ENCODE measurements around the gene ATP8B4. TPM values are rescaled to one million over a fixed set of nuclear protein-coding genes. Genes with fewer than 3 reads are reported as not detected.

Gene ATP8B4
- total RNA-seq, 1 experiment from 2014 or later: not detected

DNA sequence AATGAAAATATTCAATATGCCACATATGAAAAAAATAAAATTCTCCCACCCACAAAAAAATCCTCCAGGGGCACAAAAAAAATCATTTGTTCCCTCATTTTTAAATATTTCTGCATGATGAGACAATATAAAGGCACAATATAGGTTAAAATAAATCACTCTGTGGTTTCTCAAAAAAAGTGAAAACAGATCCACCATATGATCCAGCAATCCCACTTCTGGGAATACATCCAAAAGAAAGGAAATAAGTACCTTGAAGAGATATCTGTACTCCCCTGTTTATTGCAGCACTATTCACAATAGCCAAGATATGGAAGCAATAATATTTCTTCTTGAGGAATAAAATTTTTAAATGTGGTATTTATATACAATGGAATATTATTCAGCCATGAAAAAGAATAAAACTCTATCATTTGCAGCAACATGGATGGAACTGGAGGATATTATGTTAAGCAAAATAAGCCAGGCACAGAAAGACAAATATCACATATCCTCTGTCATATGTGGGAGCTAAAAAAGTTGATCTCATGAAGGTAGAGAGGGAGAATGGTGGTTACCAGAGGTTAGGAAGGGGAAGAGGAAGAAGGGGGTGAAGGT lies 1.5 kb downstream of the ATP8B4 start:
- Histone ChIP-seq H3K36me3 (ENCODE audit: low read depth, low read length) (no peaks in the 10 kb centered on the region), H3K27ac (ENCODE audit: low read length) (no peak overlapping the region), H3K9ac (ENCODE audit: low read length) (no peak overlapping the region), H2AFZ (ENCODE audit: low read length) (no peak overlapping the region), H3K9me2 (replicated peaks; ENCODE audit: low read length) (no peaks in the 10 kb centered on the region), H3F3A (ENCODE audit: low read length, unreplicated experiment) (no peaks in the 10 kb centered on the region), H3K9me3 (ENCODE audit: low read length) (no peaks in the 10 kb centered on the region), H3K4me1 (ENCODE audit: insufficient read depth, low read length) (no peaks in the 10 kb centered on the region), H3K4me2 (ENCODE audit: low read length) (no peak overlapping the region), H3K4me3 (ENCODE audit: low read length) (no peak overlapping the region), H4K20me1 (ENCODE audit: low read length) (no peaks in the 10 kb centered on the region), H3K79me2 (ENCODE audit: low read length) (no peaks in the 10 kb centered on the region), H3K27me3 (ENCODE audit: low read length) (no peaks in the 10 kb centered on the region)
- CTCF ChIA-PET: interaction anchor here (0.7 kb wide), 1 partner anchor 66 kb away, joined by 6 read pairs; no protein-coding TSS in a partner anchor
- ATAC-seq (no peak), DNase-seq (no peak)
- POLR2A ChIA-PET (ENCODE audit: unreplicated experiment): no interaction called here
- intact Hi-C loops (cut with micrococcal nuclease): no loop called here
- TF ChIP-seq, protein P1, sequence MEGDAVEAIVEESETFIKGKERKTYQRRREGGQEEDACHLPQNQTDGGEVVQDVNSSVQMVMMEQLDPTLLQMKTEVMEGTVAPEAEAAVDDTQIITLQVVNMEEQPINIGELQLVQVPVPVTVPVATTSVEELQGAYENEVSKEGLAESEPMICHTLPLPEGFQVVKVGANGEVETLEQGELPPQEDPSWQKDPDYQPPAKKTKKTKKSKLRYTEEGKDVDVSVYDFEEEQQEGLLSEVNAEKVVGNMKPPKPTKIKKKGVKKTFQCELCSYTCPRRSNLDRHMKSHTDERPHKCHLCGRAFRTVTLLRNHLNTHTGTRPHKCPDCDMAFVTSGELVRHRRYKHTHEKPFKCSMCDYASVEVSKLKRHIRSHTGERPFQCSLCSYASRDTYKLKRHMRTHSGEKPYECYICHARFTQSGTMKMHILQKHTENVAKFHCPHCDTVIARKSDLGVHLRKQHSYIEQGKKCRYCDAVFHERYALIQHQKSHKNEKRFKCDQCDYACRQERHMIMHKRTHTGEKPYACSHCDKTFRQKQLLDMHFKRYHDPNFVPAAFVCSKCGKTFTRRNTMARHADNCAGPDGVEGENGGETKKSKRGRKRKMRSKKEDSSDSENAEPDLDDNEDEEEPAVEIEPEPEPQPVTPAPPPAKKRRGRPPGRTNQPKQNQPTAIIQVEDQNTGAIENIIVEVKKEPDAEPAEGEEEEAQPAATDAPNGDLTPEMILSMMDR (conservative IDR thresholded peaks at IDR 0.05; ENCODE audit: low read depth, low read length): no peak
- no peak for TF ChIP-seq EZH2 (IDR thresholded peaks at IDR 0.05; ENCODE audit: low read length, unreplicated experiment)
- no peak for TF ChIP-seq EZH2phosphoT487 (IDR thresholded peaks at IDR 0.05; ENCODE audit: borderline replicate concordance, low read length)
- BruUV-seq (replicated peaks): no TSS peak

DNA sequence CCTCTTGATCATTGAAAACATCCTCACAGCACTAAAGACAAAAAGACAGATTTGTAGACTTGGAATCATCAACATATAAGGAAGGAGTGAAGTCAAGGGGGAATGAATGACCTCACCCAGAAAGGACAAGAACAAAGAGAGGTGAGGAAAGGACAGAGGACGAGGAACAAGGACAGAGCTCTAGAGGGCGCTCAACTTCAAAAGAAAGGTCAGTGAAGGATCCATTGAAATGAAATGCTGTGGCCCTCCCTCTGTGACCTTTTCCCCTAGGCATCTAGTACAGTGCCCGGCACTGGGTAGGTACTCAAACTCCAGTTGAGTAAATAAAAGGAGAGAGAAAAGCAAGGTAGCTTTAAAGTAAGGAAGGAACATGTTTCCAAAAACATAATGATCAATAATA lies 2.6 kb downstream of the ATP8B4 start:
- Histone ChIP-seq H3K4me2 (ENCODE audit: low read length) (no peak overlapping the region), H3K4me3 (ENCODE audit: low read length) (no peak overlapping the region), H4K20me1 (ENCODE audit: low read length) (no peaks in the 10 kb centered on the region), H3F3A (ENCODE audit: low read length, unreplicated experiment) (no peaks in the 10 kb centered on the region), H3K27me3 (ENCODE audit: low read length) (no peaks in the 10 kb centered on the region), H3K9me3 (ENCODE audit: low read length) (no peaks in the 10 kb centered on the region), H3K9me2 (replicated peaks; ENCODE audit: low read length) (no peaks in the 10 kb centered on the region), H2AFZ (ENCODE audit: low read length) (no peak overlapping the region), H3K9ac (ENCODE audit: low read length) (no peak overlapping the region), H3K27ac (ENCODE audit: low read length) (no peak overlapping the region), H3K4me1 (ENCODE audit: insufficient read depth, low read length) (no peaks in the 10 kb centered on the region), H3K79me2 (ENCODE audit: low read length) (no peaks in the 10 kb centered on the region), H3K36me3 (ENCODE audit: low read depth, low read length) (no peaks in the 10 kb centered on the region)
- ChIA-PET CTCF (no interaction called here), POLR2A (ENCODE audit: unreplicated experiment) (no interaction called here)
- BruUV-seq (replicated peaks): no TSS peak
- peak; percentile 72 for ATAC-seq
- no peak for TF ChIP-seq EZH2phosphoT487 (IDR thresholded peaks at IDR 0.05; ENCODE audit: borderline replicate concordance, low read length)
- TF ChIP-seq, protein P1 (conservative IDR thresholded peaks at IDR 0.05; ENCODE audit: low read depth, low read length): peak; percentile 63
- intact Hi-C loops (cut with micrococcal nuclease): no loop called here
- DNase-seq: peak; percentile 56

DNA sequence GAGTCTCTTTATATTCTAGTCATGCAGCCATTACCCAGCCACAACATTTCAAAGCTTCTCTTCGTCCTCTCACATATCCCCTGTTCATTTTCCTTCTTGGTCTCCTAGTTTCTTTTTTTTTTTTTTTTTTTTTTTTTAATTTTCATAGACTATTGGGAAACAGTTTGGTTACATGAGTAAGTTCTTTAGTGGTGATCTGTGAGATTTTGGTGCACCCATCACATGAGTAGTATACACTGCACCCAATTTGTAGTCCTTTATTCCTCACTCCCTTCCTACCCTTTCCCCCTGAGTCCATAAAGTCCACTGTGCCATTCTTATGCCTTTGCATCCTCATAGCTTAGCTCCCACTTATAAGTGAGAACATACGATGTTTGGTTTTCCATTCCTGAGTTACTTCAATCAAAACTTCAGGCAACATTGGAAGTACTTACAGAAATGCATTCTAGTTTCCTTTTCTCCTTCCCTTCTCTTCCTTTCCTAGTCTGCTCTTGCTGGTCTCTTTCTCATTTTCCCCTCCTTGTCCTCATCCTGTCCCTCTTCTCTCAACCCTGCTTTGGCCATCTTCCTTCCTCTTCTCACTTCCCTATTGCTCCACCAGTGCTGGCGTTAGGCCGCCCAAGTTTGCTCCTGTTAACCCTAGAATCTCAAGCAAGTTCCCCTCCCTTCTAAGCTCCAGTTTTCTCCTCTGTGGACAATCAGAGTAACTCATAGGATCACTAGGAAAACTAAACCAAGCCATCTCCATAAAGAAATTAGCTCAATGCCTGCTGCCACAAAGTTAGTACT lies 4.8 kb downstream of the ATP8B4 start:
- Histone ChIP-seq H3K36me3 (ENCODE audit: low read depth, low read length) (no peaks in the 10 kb centered on the region), H3K4me2 (ENCODE audit: low read length) (no peak overlapping the region), H3F3A (ENCODE audit: low read length, unreplicated experiment) (no peaks in the 10 kb centered on the region), H3K9me3 (ENCODE audit: low read length) (no peaks in the 10 kb centered on the region), H3K4me1 (ENCODE audit: insufficient read depth, low read length) (no peaks in the 10 kb centered on the region), H2AFZ (ENCODE audit: low read length) (no peak overlapping the region), H3K27me3 (ENCODE audit: low read length) (no peaks in the 10 kb centered on the region), H3K4me3 (ENCODE audit: low read length) (no peak overlapping the region), H3K79me2 (ENCODE audit: low read length) (no peaks in the 10 kb centered on the region), H3K27ac (ENCODE audit: low read length) (no peak overlapping the region), H3K9me2 (replicated peaks; ENCODE audit: low read length) (no peaks in the 10 kb centered on the region), H3K9ac (ENCODE audit: low read length) (no peak overlapping the region), H4K20me1 (ENCODE audit: low read length) (no peaks in the 10 kb centered on the region)
- CTCF ChIA-PET: no interaction called here
- intact Hi-C loops (cut with micrococcal nuclease): no loop called here
- no peak for ATAC-seq
- no peak for TF ChIP-seq EZH2phosphoT487 (IDR thresholded peaks at IDR 0.05; ENCODE audit: borderline replicate concordance, low read length)
- POLR2A ChIA-PET (ENCODE audit: unreplicated experiment): no interaction called here
- DNase-seq: no peak
- BruUV-seq (replicated peaks): no TSS peak

Data from PC-3 (cell line).